Measurements from ENCODE around the gene ZNF605.
"Not testable (repeated sequence)": the region's sequence is repeated elsewhere in the genome, so short reads cannot be mapped to it uniquely, and the experiment has no call there.

Gene ZNF605

GRCh38 chr12:132949936-132950837, 5.9 kb downstream of the ZNF605 start:
- no peak for DNase-seq (ENCODE audit: low read depth in 3 of 3)

- no peak for DNase-seq (ENCODE audit: low read depth in 3 of 3)
Observed at GRCh38 chr12:132948146-132949066, 7.7 kb downstream of the ZNF605 start.

GRCh38 chr12:132946246-132946820, 9.8 kb downstream of the ZNF605 start:
- DNase-seq (ENCODE audit: low read depth in 3 of 3): no peak

GRCh38 chr12:132945806-132946205, 10.3 kb downstream of the ZNF605 start:
- no peak for DNase-seq (ENCODE audit: low read depth in 3 of 3)

- no peak for DNase-seq (ENCODE audit: low read depth in 3 of 3)
Observed at GRCh38 chr12:132942611-132943010, 13.5 kb downstream of the ZNF605 start.

GRCh38 chr12:132941336-132941954, 14.7 kb downstream of the ZNF605 start:
- no peak for DNase-seq (ENCODE audit: low read depth in 3 of 3)

- DNase-seq (ENCODE audit: low read depth in 3 of 3): no peak
Observed at GRCh38 chr12:132940071-132940719, 15.9 kb downstream of the ZNF605 start.

- DNase-seq (ENCODE audit: low read depth in 3 of 3): not testable (repeated sequence)
Observed at GRCh38 chr12:132938807-132939206, 17.3 kb downstream of the ZNF605 start.

GRCh38 chr12:132937476-132937875, 18.6 kb downstream of the ZNF605 start:
- no peak for DNase-seq (ENCODE audit: low read depth in 3 of 3)

GRCh38 chr12:132936921-132937320, 19.2 kb downstream of the ZNF605 start:
- DNase-seq (ENCODE audit: low read depth in 3 of 3): not testable (repeated sequence)

GRCh38 chr12:132936163-132936562, 19.9 kb downstream of the ZNF605 start:
- no peak for DNase-seq (ENCODE audit: low read depth in 3 of 3)

GRCh38 chr12:132926415-132926833, 29.7 kb downstream of the ZNF605 start:
- no peak for DNase-seq (ENCODE audit: low read depth in 3 of 3)

GRCh38 chr12:132925597-132926414, 30.3 kb downstream of the ZNF605 start:
- DNase-seq (ENCODE audit: low read depth in 3 of 3): no peak

- no peak for DNase-seq (ENCODE audit: low read depth in 3 of 3)
Observed at GRCh38 chr12:132924356-132924755, 31.8 kb downstream of the ZNF605 start.

GRCh38 chr12:132923356-132923909, 32.7 kb downstream of the ZNF605 start:
- DNase-seq (ENCODE audit: low read depth in 3 of 3): no peak

- no peak for DNase-seq (ENCODE audit: low read depth in 3 of 3)
Observed at GRCh38 chr12:132922676-132923075, 33.4 kb downstream of the ZNF605 start.

GRCh38 chr12:132921685-132922084, 34.4 kb downstream of the ZNF605 start:
- DNase-seq (ENCODE audit: low read depth in 3 of 3): no peak

GRCh38 chr12:132918680-132919079, 37.4 kb downstream of the ZNF605 start:
- DNase-seq (ENCODE audit: low read depth in 3 of 3): no peak

- DNase-seq (ENCODE audit: low read depth in 3 of 3): no peak
Observed at GRCh38 chr12:132909030-132909368, 47.1 kb downstream of the ZNF605 start.

All from stimulated activated CD4-positive, alpha-beta T cell treated with anti-CD3 and anti-CD28 coated beads, TNF-alpha, amount 100 ng/mL, for 24 hours (primary cell).